Testis (tissue), 3 donors: ENCODE data around the gene BAIAP3. TPM values are rescaled to one million over a fixed set of nuclear protein-coding genes. Genes with fewer than 3 reads are reported as not detected.

Experiments
- DNase-seq: peaks from one replicate; pipeline ENCODE4 v3.0.0-alpha.2; 2019
- H3K27ac ChIP-seq, 2 donors: fragments of 200-600 bp; sonication (generic); one replicate each; pipeline ENCODE4 v1.5.1; 2019
- H3K27me3 ChIP-seq: fragments of 200-600 bp; sonication (generic); one replicate; pipeline ENCODE4 v1.5.1; 2019
- H3K36me3 ChIP-seq: fragments of 200-600 bp; sonication (generic); one replicate; pipeline ENCODE4 v1.5.1; 2017; ENCODE audit warnings: low read depth; ENCODE audit errors: missing control alignments
- H3K4me1 ChIP-seq: fragments of 200-600 bp; sonication (generic); one replicate; pipeline ENCODE4 v1.5.1; 2019
- H3K4me3 ChIP-seq, 2 donors: fragments of 200-600 bp; sonication (generic); one replicate each; pipeline ENCODE4 v1.5.1; 2017 to 2019
- H3K9me3 ChIP-seq: fragments of 200-600 bp; sonication (generic); one replicate; pipeline ENCODE4 v1.5.1; 2017
- POLR2A ChIP-seq: fragments of 450-650 bp; IDR thresholded peaks from one replicate; pipeline ENCODE4 v1.6.1; 2017; ENCODE audit warnings: antibody characterized with exemption, mild to moderate bottlenecking, moderate library complexity
- WGBS, 2 donors: methylation state at CpG; one replicate each; pipeline ENCODE4 v1.1.5; 2018; 5-methylcytosine and 5-hydroxymethylcytosine counted together
- intact Hi-C: fragments of 100-400 bp; cut with DNase I; formaldehyde crosslinking; loops from one replicate; pipeline ENCODE4 v1.15.1; 2023; ENCODE audit warnings: low total_unique reads
- polyA plus RNA-seq: library from polyadenylated mRNA; stranded (reverse); fragments of 350-450 nt; fragmentation: Illumina TruSeq; extraction: RNeasy Lipid Tissue Mini Kit (QIAGEN cat#74804); gene quantifications from one replicate; pipeline ENCODE4 v1.2.3, GENCODE V29; 2014; ENCODE audit warnings: low read depth, low replicate concordance; ENCODE audit not compliant: insufficient read depth
- total RNA-seq, 2 donors: library from RNA; depleted of rRNA; stranded (reverse); fragments of >200 nt; gene quantifications; one replicate each; pipeline ENCODE4 v1.2.3, GENCODE V29; 2016
- TF ChIP-seq, protein P1 (sequence below), 3 experiments: fragments of 450-650 bp in 2 of 3; fragments of 200-600 bp in 1 of 3; sonication (generic) in 1 of 3; IDR thresholded peaks; one replicate each; pipeline ENCODE4 v1.5.1; 2016 to 2019; ENCODE audit warnings: antibody characterized with exemption in 3 of 3, mild to moderate bottlenecking in 2 of 3, moderate library complexity in 1 of 3

BAIAP3 gene
- total and polyA plus RNA-seq, 3 donors from 2014 or later: 23.0 to 60.4 (median 29.8) TPM

DNA sequence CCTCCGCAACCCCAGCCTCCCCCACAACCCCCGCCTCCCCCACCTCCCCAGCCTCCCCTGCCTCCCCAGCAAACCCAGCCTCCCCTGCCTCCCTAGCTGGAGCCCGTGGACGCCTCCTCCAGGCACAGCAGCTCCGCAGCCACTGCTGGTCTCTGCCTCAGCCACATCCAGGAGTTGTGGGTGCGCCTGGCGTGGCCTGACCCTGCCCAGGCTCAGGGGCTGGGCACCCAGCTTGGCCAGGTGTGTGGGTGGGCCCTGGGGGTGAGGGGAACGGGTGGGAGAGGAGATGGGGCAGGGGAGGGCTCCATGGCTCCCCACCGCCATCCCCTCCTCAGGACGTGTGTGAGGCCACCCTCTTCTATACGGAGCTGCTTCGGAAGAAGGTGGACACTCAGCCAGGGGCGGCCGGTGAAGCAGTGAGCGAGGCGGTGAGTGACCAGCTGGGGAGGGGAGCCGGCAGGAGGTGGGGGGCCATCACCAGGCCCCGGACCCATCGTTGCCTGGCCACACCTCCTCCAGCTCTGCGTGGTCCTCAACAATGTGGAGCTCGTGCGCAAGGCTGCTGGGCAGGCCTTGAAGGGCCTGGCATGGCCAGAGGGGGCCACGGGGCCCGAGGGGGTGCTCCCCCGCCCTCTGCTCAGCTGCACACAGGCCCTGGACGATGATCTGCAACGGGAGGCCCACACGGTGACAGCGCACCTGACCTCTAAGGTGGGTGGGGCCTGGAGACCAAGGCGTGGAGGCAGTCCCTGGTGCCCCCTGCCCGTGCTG lies 12.4 kb downstream of the BAIAP3 start:
- H3K4me1 ChIP-seq: peaks cover 23% of the 10 kb centered on the region
- H3K27me3 ChIP-seq: no peaks in the 10 kb centered on the region
- H3K9me3 ChIP-seq: no peaks in the 10 kb centered on the region
- H3K36me3 ChIP-seq: no peaks in the 10 kb centered on the region
- 70 to 95% methylated on average over 4 to 29 of the region's 31 CpGs for WGBS, 2 donors
- TF ChIP-seq POLR2A: no peak
- TF ChIP-seq, protein P1, sequence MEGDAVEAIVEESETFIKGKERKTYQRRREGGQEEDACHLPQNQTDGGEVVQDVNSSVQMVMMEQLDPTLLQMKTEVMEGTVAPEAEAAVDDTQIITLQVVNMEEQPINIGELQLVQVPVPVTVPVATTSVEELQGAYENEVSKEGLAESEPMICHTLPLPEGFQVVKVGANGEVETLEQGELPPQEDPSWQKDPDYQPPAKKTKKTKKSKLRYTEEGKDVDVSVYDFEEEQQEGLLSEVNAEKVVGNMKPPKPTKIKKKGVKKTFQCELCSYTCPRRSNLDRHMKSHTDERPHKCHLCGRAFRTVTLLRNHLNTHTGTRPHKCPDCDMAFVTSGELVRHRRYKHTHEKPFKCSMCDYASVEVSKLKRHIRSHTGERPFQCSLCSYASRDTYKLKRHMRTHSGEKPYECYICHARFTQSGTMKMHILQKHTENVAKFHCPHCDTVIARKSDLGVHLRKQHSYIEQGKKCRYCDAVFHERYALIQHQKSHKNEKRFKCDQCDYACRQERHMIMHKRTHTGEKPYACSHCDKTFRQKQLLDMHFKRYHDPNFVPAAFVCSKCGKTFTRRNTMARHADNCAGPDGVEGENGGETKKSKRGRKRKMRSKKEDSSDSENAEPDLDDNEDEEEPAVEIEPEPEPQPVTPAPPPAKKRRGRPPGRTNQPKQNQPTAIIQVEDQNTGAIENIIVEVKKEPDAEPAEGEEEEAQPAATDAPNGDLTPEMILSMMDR (IDR thresholded peaks at IDR 0.05): no peak
- no peak overlapping the region for H3K27ac ChIP-seq
- peak; percentile 36 for DNase-seq
- H3K4me3 ChIP-seq: no peak overlapping the region
- intact Hi-C loops: no loop called here

DNA sequence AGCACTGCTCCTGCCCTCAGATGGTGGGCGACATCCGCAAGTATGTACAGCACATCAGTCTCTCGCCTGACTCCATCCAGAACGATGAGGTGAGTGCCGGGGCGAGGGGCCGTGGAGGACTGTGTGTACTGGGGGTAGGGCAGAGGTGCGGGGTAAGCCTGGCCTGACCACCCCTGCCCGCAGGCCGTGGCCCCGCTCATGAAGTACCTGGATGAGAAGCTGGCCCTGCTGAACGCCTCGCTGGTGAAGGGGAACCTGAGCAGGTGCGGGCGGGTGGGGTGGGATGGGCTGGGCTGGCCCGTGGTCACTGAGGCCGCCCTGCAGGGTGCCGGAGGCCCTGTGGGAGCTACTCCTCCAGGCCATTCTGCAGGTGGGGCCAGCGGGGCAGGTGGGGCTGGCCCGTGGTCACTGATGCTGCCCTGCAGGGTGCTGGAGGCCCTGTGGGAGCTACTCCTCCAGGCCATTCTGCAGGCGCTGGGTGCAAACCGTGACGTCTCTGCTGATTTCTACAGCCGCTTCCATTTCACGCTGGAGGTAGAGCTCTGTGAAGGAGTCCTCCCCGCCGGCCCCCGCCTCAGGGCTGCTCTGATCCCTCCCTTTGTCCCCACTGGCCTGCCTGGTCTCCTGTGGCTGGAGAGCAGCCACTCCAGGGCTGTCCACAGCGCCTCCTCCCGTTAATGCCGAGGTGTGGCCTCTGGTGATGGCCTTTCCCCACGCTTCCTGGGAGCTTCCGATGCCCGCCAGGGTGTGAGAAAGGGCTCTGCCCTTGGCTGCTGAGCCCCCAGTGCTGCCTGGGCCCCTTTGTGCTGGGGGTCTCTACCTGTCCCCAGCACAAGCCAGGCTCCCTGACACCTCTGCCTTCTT lies 13.2 kb downstream of the BAIAP3 start:
- H3K27me3 ChIP-seq: no peaks in the 10 kb centered on the region
- H3K9me3 ChIP-seq: no peaks in the 10 kb centered on the region
- DNase-seq: no peak
- no peak overlapping the region for H3K27ac ChIP-seq
- H3K36me3 ChIP-seq: no peaks in the 10 kb centered on the region
- TF ChIP-seq, protein P1 (IDR thresholded peaks at IDR 0.05): peak in 1 of 3 experiments; percentile 3
- no peak for TF ChIP-seq POLR2A
- WGBS, 2 donors: 71 to 77% methylated on average over 16 to 29 of the region's 34 CpGs
- intact Hi-C loops: no loop called here
- no peak overlapping the region for H3K4me3 ChIP-seq
- peaks cover 27% of the 10 kb centered on the region for H3K4me1 ChIP-seq

DNA sequence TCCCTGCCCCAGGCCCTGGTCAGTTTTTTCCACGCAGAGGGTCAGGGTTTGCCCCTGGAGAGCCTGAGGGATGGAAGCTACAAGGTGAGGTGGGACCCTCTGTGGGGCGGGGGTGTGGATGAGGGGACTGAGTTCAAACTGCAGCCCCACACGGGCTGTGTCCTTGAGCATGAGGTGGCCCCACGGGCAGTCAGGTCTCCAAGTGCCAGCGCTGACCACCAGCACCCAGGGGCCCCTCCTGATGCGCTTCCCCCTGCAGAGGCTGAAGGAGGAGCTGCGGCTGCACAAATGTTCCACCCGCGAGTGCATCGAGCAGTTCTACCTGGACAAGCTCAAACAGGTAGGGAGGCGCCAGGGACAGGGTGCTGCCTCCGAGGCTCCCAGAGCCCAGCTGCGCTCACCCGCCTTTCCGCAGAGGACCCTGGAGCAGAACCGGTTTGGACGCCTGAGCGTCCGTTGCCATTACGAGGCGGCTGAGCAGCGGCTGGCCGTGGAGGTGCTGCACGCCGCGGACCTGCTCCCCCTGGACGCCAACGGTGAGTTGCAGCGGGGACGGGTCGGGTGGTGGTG lies 13.9 kb downstream of the BAIAP3 start:
- Histone ChIP-seq H3K27ac (no peak overlapping the region), H3K4me3 (no peak overlapping the region), H3K9me3 (no peaks in the 10 kb centered on the region), H3K4me1 (peaks cover 26% of the 10 kb centered on the region), H3K36me3 (no peaks in the 10 kb centered on the region), H3K27me3 (no peaks in the 10 kb centered on the region)
- DNase-seq: no peak
- intact Hi-C loops: no loop called here
- 90% methylated on average over 31 of the region's 31 CpGs; no CpG with 5 or more reads in 1 of the 2 donors for WGBS, 2 donors
- TF ChIP-seq POLR2A: no peak
- TF ChIP-seq, protein P1 (IDR thresholded peaks at IDR 0.05): no peak

DNA sequence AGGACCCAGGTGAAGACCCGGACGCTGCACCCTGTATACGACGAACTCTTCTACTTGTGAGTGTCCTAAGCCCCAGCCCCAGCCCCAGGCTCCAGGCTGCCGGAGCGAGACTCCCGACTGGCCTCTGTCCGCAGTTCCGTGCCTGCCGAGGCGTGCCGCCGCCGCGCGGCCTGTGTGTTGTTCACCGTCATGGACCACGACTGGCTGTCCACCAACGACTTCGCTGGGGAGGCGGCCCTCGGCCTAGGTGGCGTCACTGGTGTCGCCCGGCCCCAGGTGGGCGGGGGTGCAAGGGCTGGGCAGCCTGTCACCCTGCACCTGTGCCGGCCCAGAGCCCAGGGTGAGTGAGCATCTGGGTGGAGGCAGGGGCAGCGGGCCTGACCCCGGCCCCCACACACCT lies 14.5 kb downstream of the BAIAP3 start:
- no peak for DNase-seq
- Histone ChIP-seq H3K4me1 (peaks cover 24% of the 10 kb centered on the region), H3K9me3 (no peaks in the 10 kb centered on the region), H3K27ac (no peak overlapping the region), H3K4me3 (no peak overlapping the region), H3K27me3 (no peaks in the 10 kb centered on the region), H3K36me3 (no peaks in the 10 kb centered on the region)
- 91 to 92% methylated on average over 23 to 29 of the region's 29 CpGs for WGBS, 2 donors
- TF ChIP-seq POLR2A: no peak
- intact Hi-C loops: no loop called here

DNA sequence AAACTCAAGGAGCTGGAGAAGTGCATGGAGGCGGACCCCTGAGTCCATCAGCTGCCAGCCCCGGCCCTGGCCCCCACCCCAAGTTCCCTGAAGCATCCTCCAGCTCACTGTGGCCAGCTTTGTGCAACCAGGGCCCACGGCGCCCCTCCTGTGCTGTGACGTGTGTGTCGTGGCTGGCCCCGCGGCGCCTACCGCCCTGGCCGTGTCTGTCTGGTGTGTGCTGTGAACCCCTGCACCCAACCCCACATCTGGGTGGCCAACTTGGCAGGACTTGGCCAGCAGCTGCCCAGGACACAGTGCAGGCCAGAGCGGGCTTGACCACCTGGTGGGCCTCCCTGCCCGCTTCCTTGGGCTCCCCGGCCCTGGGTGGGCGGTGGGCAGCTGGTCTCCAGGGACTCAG lies 15.0 kb downstream of the BAIAP3 start:
- Histone ChIP-seq H3K4me1 (peaks cover 23% of the 10 kb centered on the region), H3K27me3 (no peaks in the 10 kb centered on the region), H3K9me3 (no peaks in the 10 kb centered on the region), H3K4me3 (no peak overlapping the region), H3K36me3 (no peaks in the 10 kb centered on the region), H3K27ac (no peak overlapping the region)
- TF ChIP-seq POLR2A: no peak
- TF ChIP-seq, protein P1 (IDR thresholded peaks at IDR 0.05): no peak
- intact Hi-C loops: no loop called here
- DNase-seq: no peak
- WGBS, 2 donors: 87% methylated on average over 15 of the region's 15 CpGs; no CpG with 5 or more reads in 1 of the 2 donors
